NCI-H1092 treated with DMSO at 0.1 percent for 48 hours (cell line): Measurements from ENCODE around the gene IGSF3.
A peak's percentile ranks its signal among the peaks of the same experiment; 100 is the strongest.
"Not testable (repeated sequence)": the region's sequence is repeated elsewhere in the genome, so short reads cannot be mapped to it uniquely, and the experiment has no call there.

Source experiments
- DNase-seq: peaks from one replicate; lab custom pipeline; 2025; lab: John Stamatoyannopoulos, UW

Gene IGSF3

GRCh38 chr1:116629441-116629840, 38.1 kb downstream of the IGSF3 start:
- DNase-seq = not testable (repeated sequence)

- no peak for DNase-seq
These were observed 39.1 kb downstream of the IGSF3 start for GRCh38 chr1:116628448-116628847.

GRCh38 chr1:116627357-116627756, 40.2 kb downstream of the IGSF3 start:
- peak; percentile 39 for DNase-seq

GRCh38 chr1:116626915-116627314, 40.6 kb downstream of the IGSF3 start:
- not testable (repeated sequence) for DNase-seq

GRCh38 chr1:116625155-116625554, 42.4 kb downstream of the IGSF3 start:
- not testable (repeated sequence) for DNase-seq

- no peak for DNase-seq
These were observed 43.5 kb downstream of the IGSF3 start for GRCh38 chr1:116624040-116624439.

- DNase-seq = not testable (repeated sequence)
These were observed 45.0 kb downstream of the IGSF3 start for GRCh38 chr1:116622496-116622895.

GRCh38 chr1:116621756-116622155, 45.8 kb downstream of the IGSF3 start:
- not testable (repeated sequence) for DNase-seq

- DNase-seq = not testable (repeated sequence)
These were observed 47.1 kb downstream of the IGSF3 start for GRCh38 chr1:116620392-116620791.

- DNase-seq = not testable (repeated sequence)
These were observed 48.4 kb downstream of the IGSF3 start for GRCh38 chr1:116619106-116619505.

GRCh38 chr1:116617808-116618207, 49.7 kb downstream of the IGSF3 start:
- DNase-seq = not testable (repeated sequence)

GRCh38 chr1:116613825-116614224, 53.7 kb downstream of the IGSF3 start:
- DNase-seq = not testable (repeated sequence)

GRCh38 chr1:116609801-116610371, 57.6 kb downstream of the IGSF3 start:
- not testable (repeated sequence) for DNase-seq

GRCh38 chr1:116608841-116609240, 58.7 kb downstream of the IGSF3 start:
- DNase-seq = not testable (repeated sequence)

- not testable (repeated sequence) for DNase-seq
These were observed 59.4 kb downstream of the IGSF3 start for GRCh38 chr1:116608151-116608550.

GRCh38 chr1:116607463-116607862, 60.1 kb downstream of the IGSF3 start:
- not testable (repeated sequence) for DNase-seq

- DNase-seq = not testable (repeated sequence)
These were observed 61.5 kb downstream of the IGSF3 start for GRCh38 chr1:116606067-116606466.

GRCh38 chr1:116605315-116605714, 62.2 kb downstream of the IGSF3 start:
- DNase-seq = no peak

- not testable (repeated sequence) for DNase-seq
These were observed 63.1 kb downstream of the IGSF3 start for GRCh38 chr1:116604408-116604807.

- not testable (repeated sequence) for DNase-seq
These were observed 63.9 kb downstream of the IGSF3 start for GRCh38 chr1:116603646-116604045.

- DNase-seq = not testable (repeated sequence)
These were observed 68.2 kb downstream of the IGSF3 start for GRCh38 chr1:116599369-116599768.

GRCh38 chr1:116598420-116599036, 69.0 kb downstream of the IGSF3 start:
- not testable (repeated sequence) for DNase-seq

- not testable (repeated sequence) for DNase-seq
These were observed 70.1 kb downstream of the IGSF3 start for GRCh38 chr1:116597388-116597787.
